ENCODE results near the gene SDK1.

Gene SDK1

GRCh38 chr7:4174016-4174415 lies 873.0 kb downstream of the SDK1 start:
- no peak for DNase-seq

GRCh38 chr7:4174451-4174850 lies 873.4 kb downstream of the SDK1 start:
- no peak for DNase-seq

- no peak for DNase-seq
These were observed 873.8 kb downstream of the SDK1 start for GRCh38 chr7:4174884-4175283.

GRCh38 chr7:4175346-4175973 lies 874.4 kb downstream of the SDK1 start:
- no peak for DNase-seq

- no peak for DNase-seq
These were observed 875.9 kb downstream of the SDK1 start for GRCh38 chr7:4177001-4177400.

- DNase-seq: no peak
These were observed 877.4 kb downstream of the SDK1 start for GRCh38 chr7:4178416-4178815.

- DNase-seq: no peak
These were observed 878.0 kb downstream of the SDK1 start for GRCh38 chr7:4178916-4179687.

GRCh38 chr7:4179688-4180380 lies 878.8 kb downstream of the SDK1 start:
- no peak for DNase-seq

- DNase-seq: no peak
These were observed 880.4 kb downstream of the SDK1 start for GRCh38 chr7:4181446-4181845.

- DNase-seq: no peak
These were observed 881.7 kb downstream of the SDK1 start for GRCh38 chr7:4182605-4183300.

GRCh38 chr7:4184653-4185052 lies 883.6 kb downstream of the SDK1 start:
- no peak for DNase-seq

- DNase-seq: no peak
These were observed 884.1 kb downstream of the SDK1 start for GRCh38 chr7:4185136-4185535.

- DNase-seq: no peak
These were observed 884.9 kb downstream of the SDK1 start for GRCh38 chr7:4185721-4186512.

- DNase-seq: no peak
These were observed 885.4 kb downstream of the SDK1 start for GRCh38 chr7:4186513-4186780.

- no peak for DNase-seq
These were observed 887.6 kb downstream of the SDK1 start for GRCh38 chr7:4188651-4189050.

- no peak for DNase-seq
These were observed 888.1 kb downstream of the SDK1 start for GRCh38 chr7:4189131-4189570.

- DNase-seq: no peak
These were observed 889.2 kb downstream of the SDK1 start for GRCh38 chr7:4190010-4190981.

GRCh38 chr7:4191046-4191445 lies 890.0 kb downstream of the SDK1 start:
- no peak for DNase-seq

GRCh38 chr7:4191525-4191924 lies 890.5 kb downstream of the SDK1 start:
- no peak for DNase-seq

- DNase-seq: no peak
These were observed 894.6 kb downstream of the SDK1 start for GRCh38 chr7:4195660-4196059.

- DNase-seq: no peak
These were observed 895.2 kb downstream of the SDK1 start for GRCh38 chr7:4196121-4196819.
